Gastroesophageal sphincter (tissue), 3 donors: ENCODE measurements around the gene GOLGA3.

ENCODE experiments used
- CTCF ChIP-seq, 4 experiments: fragments of 200-600 bp in 2 of 4; fragments of 450-650 bp in 2 of 4; sonication (generic) in 1 of 4; IDR thresholded peaks; one replicate each; pipeline ENCODE4 v1.5.1; 2017 to 2019; ENCODE audit warnings: antibody characterized with exemption in 4 of 4, mild to moderate bottlenecking in 2 of 4, moderate library complexity in 2 of 4
- EP300 ChIP-seq: sonication (generic); formaldehyde crosslinking; IDR thresholded peaks from one replicate; pipeline ENCODE4 v1.6.1; 2017; ENCODE audit warnings: antibody characterized with exemption, mild to moderate bottlenecking
- POLR2A ChIP-seq, 2 donors: fragments of 450-650 bp; IDR thresholded peaks; one replicate each; pipeline ENCODE4 v1.6.1; 2017; ENCODE audit warnings: antibody characterized with exemption in 2 of 2, mild to moderate bottlenecking in 2 of 2, moderate library complexity in 1 of 2
- POLR2AphosphoS5 ChIP-seq: sonication (generic); formaldehyde crosslinking; IDR thresholded peaks from one replicate; pipeline ENCODE4 v1.6.1; 2017; ENCODE audit warnings: antibody characterized with exemption

DNA sequence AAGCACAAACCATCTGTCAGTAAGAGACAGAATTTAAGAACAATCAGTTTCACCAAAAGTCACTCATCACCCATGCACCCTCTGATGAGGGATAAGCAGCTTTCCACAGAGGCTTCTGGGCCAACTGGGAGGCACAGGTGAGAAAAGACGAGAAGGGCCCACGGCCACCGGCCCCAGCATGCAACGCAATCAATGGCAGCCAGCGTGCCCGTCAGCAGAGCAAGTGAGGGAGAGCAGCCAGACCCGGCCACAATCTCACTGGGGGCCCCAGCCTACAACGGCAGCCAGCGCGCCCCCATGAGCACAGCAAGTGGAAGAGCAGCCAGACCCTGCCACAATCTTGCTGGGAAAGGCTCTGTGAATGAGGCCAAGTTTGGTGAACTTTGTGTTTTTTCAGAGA is 80.3 kb downstream of the GOLGA3 start:
- TF ChIP-seq POLR2AphosphoS5 (no peak), EP300 (no peak), CTCF (IDR thresholded peaks at IDR 0.05) (no peak), POLR2A (IDR thresholded peaks at IDR 0.05) (no peak)
